Anterior cingulate cortex (tissue), 58 donors: Measurements from ENCODE around the gene SGIP1.
"Not testable (repeated sequence)": the region's sequence is repeated elsewhere in the genome, so short reads cannot be mapped to it uniquely, and the experiment has no call there.

Source experiments
- DNase-seq, 58 donors: peaks; one replicate each; lab custom pipeline; 2025; lab: John Stamatoyannopoulos, UW

SGIP1 gene

GRCh38 chr1:66550243-66550642, 16.3 kb downstream of the SGIP1 start:
- DNase-seq: no peak

- DNase-seq: no peak
Observed at GRCh38 chr1:66552287-66552686, 18.3 kb downstream of the SGIP1 start.

DNA sequence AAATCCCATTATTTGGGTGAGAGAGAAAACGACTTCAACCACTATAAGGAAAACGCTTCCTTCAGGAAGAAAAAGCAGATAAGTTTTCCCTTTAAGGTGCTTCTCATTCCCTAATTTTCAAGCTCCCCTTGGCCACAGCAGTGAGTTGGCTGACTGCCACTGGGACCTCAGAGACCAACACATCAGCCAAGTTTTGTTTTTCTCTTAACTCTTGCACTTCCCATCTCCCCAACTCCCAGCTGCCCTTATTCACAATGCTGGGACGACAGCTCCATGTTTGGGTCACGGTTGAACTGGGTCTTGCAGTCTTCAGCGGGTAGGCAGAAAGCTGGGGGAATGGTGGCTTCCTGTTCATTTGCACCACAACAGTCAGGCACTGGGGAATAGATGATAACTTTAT, 18.9 kb downstream of the SGIP1 start:
- peak in 8 of 58 donors; percentile 8 to 35 (median 20) for DNase-seq

DNA sequence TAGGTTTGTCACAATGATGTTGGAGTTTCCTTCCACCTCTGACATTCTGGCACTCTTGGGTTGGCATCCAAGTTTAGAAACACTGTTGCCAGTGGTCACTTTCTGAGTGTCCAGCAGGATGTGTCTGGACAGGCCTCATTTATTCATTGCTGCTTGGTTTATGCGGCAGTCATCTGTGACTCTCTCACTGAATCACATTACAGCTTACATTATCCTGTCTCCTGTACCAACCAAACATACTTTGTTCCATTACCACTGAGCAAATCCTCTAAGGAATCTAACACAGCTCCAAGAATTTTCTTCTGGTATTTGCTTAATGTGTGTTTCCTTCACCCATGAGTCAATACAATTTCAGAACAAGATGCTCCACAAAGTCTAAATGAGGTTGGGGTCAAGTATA, 19.9 kb downstream of the SGIP1 start:
- no peak for DNase-seq

- DNase-seq: peak in 36 of 58 donors; percentile 15 to 83 (median 46)
Observed at GRCh38 chr1:66556161-66556611, 22.2 kb downstream of the SGIP1 start.

- no peak for DNase-seq
Observed at GRCh38 chr1:66557157-66557556, 23.2 kb downstream of the SGIP1 start.

GRCh38 chr1:66559517-66559916, 25.6 kb downstream of the SGIP1 start:
- DNase-seq: no peak

GRCh38 chr1:66562561-66562960, 28.6 kb downstream of the SGIP1 start:
- no peak for DNase-seq

DNA sequence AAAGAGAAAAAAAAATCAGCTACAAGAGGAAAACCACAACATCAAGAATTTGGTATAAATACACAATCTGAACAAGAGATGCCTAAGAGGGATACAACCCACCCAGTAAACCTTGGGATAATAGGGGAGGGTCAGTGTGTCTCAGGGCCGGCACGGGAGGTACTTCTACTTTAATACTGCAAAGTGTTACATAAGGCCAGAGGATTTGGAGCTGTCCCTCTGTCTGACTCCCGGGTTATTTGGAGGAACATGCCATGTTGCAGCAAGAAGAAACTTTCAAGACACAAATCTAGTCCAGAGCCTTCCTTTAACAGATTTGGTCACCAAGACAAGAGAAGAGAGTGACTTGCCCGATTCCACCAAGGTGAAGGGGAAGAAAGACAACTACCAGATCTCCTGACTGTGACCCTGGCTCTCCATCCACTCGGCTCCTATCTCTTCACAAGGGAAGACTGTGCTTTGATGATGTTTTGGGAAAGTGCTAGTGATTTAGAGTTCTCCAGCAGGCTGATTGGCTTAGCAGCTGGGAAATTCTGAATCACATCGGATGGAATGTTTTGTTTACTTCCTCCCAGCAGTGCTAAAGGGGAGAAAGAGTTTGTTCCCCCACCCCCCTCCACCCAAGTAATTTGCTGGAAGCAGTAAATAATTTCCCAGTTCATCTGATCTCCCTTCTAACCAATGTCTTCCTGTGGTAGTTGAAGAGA, 29.3 kb downstream of the SGIP1 start:
- no peak for DNase-seq

DNA sequence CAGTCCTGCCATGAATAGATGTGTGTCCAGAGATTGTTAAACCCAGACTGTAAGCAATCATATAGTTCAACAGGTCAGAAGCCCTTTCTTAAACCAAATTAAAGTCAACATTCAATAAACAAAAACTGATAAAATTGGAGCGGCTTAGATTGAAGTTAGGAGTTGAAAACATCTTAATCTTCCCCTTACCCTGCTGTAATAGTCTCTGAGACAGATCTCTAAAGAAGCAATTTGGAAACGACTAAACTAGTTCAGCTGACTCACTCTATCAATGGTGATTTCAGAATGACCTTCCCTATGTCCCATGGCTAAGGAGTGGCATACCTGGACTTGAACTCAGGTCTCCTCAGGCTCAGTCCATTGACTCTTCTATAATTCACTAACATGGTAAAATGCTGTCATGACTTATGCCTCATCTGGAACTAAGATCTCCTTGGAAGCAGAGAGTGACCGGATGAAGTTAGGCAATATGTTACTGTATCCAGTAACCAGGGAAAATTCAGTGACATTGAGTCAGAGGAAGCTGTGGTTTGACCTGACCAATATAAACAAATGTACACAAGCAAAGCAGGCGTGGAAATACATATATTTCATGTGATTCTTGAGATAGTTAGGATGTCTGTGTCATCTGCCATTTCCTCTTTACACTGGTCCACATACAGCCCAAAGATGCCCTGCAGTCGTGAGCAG, 30.1 kb downstream of the SGIP1 start:
- DNase-seq: no peak

GRCh38 chr1:66570196-66570595, 36.2 kb downstream of the SGIP1 start:
- no peak for DNase-seq

- no peak for DNase-seq
Observed at GRCh38 chr1:66571789-66572188, 37.8 kb downstream of the SGIP1 start.

DNA sequence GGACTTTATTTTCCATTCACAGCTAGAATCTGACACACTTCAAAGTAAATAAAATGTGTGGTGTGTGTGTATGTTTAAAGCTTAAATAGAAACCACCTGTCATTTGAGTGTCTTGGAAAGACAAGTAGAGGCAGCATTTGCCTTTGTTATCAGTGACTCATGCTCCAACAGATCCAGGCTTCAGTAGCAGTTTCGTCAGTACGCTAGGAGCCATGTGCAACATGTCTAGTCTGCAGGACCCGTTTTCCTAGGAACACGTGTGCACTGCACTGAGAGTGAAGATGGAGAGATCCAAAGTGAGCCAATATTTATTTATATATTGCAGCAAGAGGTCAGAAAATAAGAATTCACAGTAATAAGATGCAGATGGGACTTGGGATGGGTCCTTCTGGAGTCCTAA, 41.8 kb downstream of the SGIP1 start:
- peak in 1 of 58 donors; percentile 5 for DNase-seq

GRCh38 chr1:66576645-66577044, 42.7 kb downstream of the SGIP1 start:
- DNase-seq: peak in 2 of 58 donors; percentile 2 to 27

DNA sequence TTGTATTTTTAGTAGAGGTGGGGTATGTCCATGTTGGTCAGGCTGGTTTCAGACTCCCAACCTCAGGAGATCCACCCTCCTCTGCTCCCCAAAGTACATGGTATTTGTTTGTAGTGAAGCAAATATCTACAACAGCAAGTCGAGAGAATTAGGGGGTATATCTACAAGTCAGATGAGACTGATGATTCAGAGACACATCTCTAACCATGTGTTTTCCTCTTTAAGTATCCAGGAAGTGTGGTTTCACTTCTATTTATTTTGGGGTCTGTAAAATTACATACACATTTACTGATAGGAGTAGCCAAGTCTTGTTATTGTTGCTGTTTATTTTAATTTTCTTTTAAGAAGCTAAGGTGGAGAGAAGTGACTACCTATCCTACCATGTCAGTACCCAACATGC, 44.9 kb downstream of the SGIP1 start:
- DNase-seq: no peak

DNA sequence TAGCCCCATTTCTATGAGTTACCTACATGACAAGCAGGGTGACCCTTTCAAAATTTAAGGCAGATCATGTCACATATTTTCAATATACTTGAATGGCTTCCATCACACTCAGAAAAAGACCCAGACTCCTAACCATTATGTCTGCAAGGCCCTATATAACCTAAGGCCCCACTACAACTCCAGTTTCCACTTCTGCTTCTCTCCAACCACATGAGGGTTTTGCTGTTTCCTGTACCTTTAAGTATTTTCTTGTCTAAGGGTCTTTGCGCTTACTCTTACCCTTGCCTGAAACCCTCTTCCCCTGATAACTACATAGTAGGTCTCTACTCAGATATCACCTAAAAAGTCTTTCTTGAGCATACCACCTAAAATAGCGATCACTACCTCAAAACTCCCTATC, 46.1 kb downstream of the SGIP1 start:
- no peak for DNase-seq

- DNase-seq: no peak
Observed at GRCh38 chr1:66583021-66583420, 49.1 kb downstream of the SGIP1 start.

GRCh38 chr1:66585002-66585401, 51.0 kb downstream of the SGIP1 start:
- no peak for DNase-seq

DNA sequence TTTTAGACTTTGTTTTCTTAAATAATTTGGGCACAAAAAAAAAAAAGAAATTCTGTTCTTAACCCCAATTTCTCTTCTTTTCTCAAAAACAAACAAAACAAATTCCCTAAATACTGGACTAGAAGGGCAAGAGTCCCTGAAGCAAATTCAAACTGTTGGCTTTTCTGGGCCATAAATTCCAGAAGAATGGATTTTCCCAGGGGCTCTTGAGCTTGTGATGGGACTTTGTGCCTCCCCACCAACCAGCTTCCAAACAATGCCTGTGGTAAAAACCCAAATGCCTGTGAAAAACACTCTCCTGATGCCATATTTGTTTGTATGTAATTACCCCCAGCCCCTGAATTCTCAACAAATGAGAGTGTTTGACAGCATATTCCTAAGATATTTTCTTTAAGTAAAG, 55.4 kb downstream of the SGIP1 start:
- DNase-seq: no peak

DNA sequence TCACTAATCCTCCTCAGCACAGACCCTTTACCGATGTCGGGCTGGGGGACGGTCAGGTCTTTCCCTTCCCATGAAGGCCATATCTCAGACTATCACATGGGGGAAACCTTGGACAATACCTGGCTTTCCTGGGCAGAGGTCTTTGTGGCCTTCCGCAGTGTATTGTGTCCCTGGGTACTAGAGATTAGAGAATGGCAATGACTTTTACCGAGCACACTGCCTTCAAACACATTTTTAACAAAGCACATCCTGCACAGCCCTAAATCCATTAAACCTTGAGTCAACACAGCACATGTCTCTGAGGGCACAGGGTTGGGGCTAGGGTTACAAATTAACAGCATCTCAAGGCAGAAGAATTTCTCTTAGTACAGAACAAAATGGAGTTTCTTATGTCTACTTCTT, 58.2 kb downstream of the SGIP1 start:
- DNase-seq: not testable (repeated sequence)

DNA sequence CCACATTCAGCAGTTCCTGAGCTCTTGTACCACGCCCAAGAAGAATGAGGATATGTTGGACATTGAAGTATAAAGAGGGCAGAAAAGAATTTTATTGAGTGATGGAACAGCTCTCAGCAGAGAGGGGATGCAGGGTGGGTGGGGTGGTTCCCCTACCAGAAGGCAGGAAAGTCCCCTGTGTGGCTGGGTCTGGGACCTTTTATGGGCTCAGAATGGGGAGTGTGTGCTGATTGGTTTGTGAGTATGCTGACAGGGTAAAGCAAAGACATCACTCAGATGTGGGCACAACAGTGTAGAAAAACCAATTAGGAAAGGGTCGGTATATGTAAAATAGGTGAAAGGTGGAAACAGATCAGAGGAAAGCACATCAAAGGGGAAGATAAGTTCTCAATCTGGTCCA, 62.2 kb downstream of the SGIP1 start:
- DNase-seq: no peak

- DNase-seq: no peak
Observed at GRCh38 chr1:66597500-66597899, 63.5 kb downstream of the SGIP1 start.
